K562 (cell line): ENCODE data around the gene MYG1. TPM values are rescaled to one million over a fixed set of nuclear protein-coding genes. Genes with fewer than 3 reads are reported as not detected.

Experiments
- FOSL1 ChIP-seq: fragments of 200-800 bp; sonication (Bioruptor generic); conservative IDR thresholded peaks from 2 replicates; pipeline ENCODE4 v1.6.1; 2016; ENCODE audit warnings: missing genetic modification characterization, missing compliant biosample characterization
- FOXP1 ChIP-seq: sonication (generic); formaldehyde crosslinking; IDR thresholded peaks from 2 replicates; pipeline ENCODE4 v1.8.0; 2022; ENCODE audit warnings: mild to moderate bottlenecking, missing genetic modification reagents
- FOXP4 ChIP-seq: sonication (generic); formaldehyde crosslinking; IDR thresholded peaks from 2 replicates; pipeline ENCODE4 v1.8.0; 2022; ENCODE audit warnings: mild to moderate bottlenecking, missing genetic modification reagents, borderline replicate concordance
- GTF2F1 ChIP-seq: IDR thresholded peaks from 2 replicates; pipeline ENCODE4 v1.6.1; 2011; ENCODE audit warnings: low read depth, low read length, improper control_type of control experiment
- HCFC1 ChIP-seq: IDR thresholded peaks from 2 replicates; pipeline ENCODE4 v1.6.1; 2012; ENCODE audit warnings: low read depth, low read length, improper control_type of control experiment
- KLF16 ChIP-seq: IDR thresholded peaks from 2 replicates; pipeline ENCODE4 v1.6.1; 2016; ENCODE audit warnings: antibody characterized with exemption
- MIER1 ChIP-seq: fragments of 450-650 bp; IDR thresholded peaks from 2 replicates; pipeline ENCODE4 v1.6.1; 2016; ENCODE audit warnings: antibody characterized with exemption, mild to moderate bottlenecking, low read depth
- MNT ChIP-seq, 2 experiments: fragments of 450-650 bp; conservative IDR thresholded peaks; 2 replicates each; pipeline ENCODE4 v1.6.1; 2017; ENCODE audit warnings: mild to moderate bottlenecking in 2 of 2, moderate library complexity in 2 of 2
- NR2C1 ChIP-seq, 2 experiments: fragments of 450-650 bp; IDR thresholded peaks; 2 replicates each; pipeline ENCODE4 v1.6.1; 2017; ENCODE audit warnings: mild to moderate bottlenecking in 2 of 2, antibody characterized with exemption in 1 of 2, inconsistent platforms in 1 of 2, missing compliant biosample characterization in 1 of 2, missing genetic modification characterization in 1 of 2
- OTX1 ChIP-seq: fragments of 450-650 bp; formaldehyde crosslinking; IDR thresholded peaks from 2 replicates; pipeline ENCODE4 v1.4.0; 2022; ENCODE audit warnings: mild to moderate bottlenecking
- PHF8 ChIP-seq: fragments of 200-600 bp; sonication (generic); IDR thresholded peaks from 2 replicates; pipeline ENCODE4 v1.6.1; 2012; ENCODE audit warnings: mixed run types, mild to moderate bottlenecking, inconsistent platforms, low read length, moderate library complexity, borderline replicate concordance
- POLR2G ChIP-seq: fragments of 200-400 bp; formaldehyde crosslinking; IDR thresholded peaks from 2 replicates; pipeline ENCODE4 v1.6.1; 2017; ENCODE audit warnings: low read depth, mild to moderate bottlenecking, antibody characterized with exemption, low read length, moderate library complexity
- RB1 ChIP-seq: fragments of 450-650 bp; IDR thresholded peaks from 2 replicates; pipeline ENCODE4 v1.6.1; 2017; ENCODE audit warnings: low read depth, mild to moderate bottlenecking
- SMC3 ChIP-seq: conservative IDR thresholded peaks from 2 replicates; pipeline ENCODE4 v1.6.1; 2011; ENCODE audit warnings: low read depth, low read length, improper control_type of control experiment; ENCODE audit not compliant: insufficient read depth
- SUPT5H ChIP-seq: fragments of 450-650 bp; IDR thresholded peaks from 2 replicates; pipeline ENCODE4 v1.6.1; 2016
- ZFP36 ChIP-seq: fragments of 150-350 bp; IDR thresholded peaks from 2 replicates; pipeline ENCODE4 v1.6.1; 2018; ENCODE audit warnings: low read length, low read depth; ENCODE audit not compliant: partially characterized antibody
- ZNF76 ChIP-seq: fragments of 250-450 bp; sonication (Bioruptor Pico); IDR thresholded peaks from 2 replicates; pipeline ENCODE4 v1.4.0; 2020; ENCODE audit warnings: mild to moderate bottlenecking, moderate library complexity, borderline replicate concordance
- polyA plus RNA-seq, 8 experiments: library from polyadenylated mRNA; depleted of rRNA in 4 of 8; stranded (reverse) in 5 of 8; unstranded in 3 of 8; fragments of >200 nt; fragmentation: Nextera tagmentation in 2 of 8; fragmentation: Illumina TruSeq in 1 of 8; extraction: Ambion mirVana in 2 of 8; extraction: Trizol in 1 of 8; gene quantifications; 2 replicates each; pipeline versions ENCODE4 v1.2.1 to v1.2.3, GENCODE V29; 2011 to 2014; ENCODE audit warnings: inconsistent platforms in 1 of 8, missing spikeins in 1 of 8
- total RNA-seq, 7 experiments: library from RNA; depleted of rRNA in 6 of 7; stranded (reverse); fragments of >200 nt in 6 of 7; fragmentation: Illumina TruSeq in 2 of 7; extraction: Trizol in 2 of 7; gene quantifications; 2 replicates each; pipeline versions ENCODE4 v1.2.1 to v1.2.3, GENCODE V29; 2011 to 2021; ENCODE audit warnings: low replicate concordance in 1 of 7
- TF ChIP-seq, protein P1 (sequence below): fragments of 250-450 bp; sonication (Bioruptor Pico); IDR thresholded peaks from 2 replicates; pipeline ENCODE4 v1.4.0; 2020; ENCODE audit warnings: mild to moderate bottlenecking, moderate library complexity, borderline replicate concordance
- TF ChIP-seq, protein P2 (sequence below): IDR thresholded peaks from 2 replicates; pipeline ENCODE4 v1.6.1; 2014; ENCODE audit warnings: antibody characterized with exemption

Gene MYG1
- total and polyA plus RNA-seq, 9 of the 15 experiments (the other 6 are each of a cell fraction or from before 2014, with no cell fraction given) = 0.45 to 5.6 (median 2.1) TPM

GRCh38 chr12:53251477-53252348 lies 47.8 kb upstream of the MYG1 start (continued):
- TF ChIP-seq PHF8 = peak; percentile 90
- TF ChIP-seq SUPT5H = peak; percentile 76
- TF ChIP-seq KLF16 = no peak; the same call in 1 of the 2 replicates
- 0 out of 2 replicates have a peak, but pooled peaks have one; percentile 31 for TF ChIP-seq FOSL1
- peak in 1 of 2 experiments; percentile 75; a peak in 3 of 4 replicates for TF ChIP-seq MNT (conservative IDR thresholded peaks at IDR 0.05)
- TF ChIP-seq, protein P1, sequence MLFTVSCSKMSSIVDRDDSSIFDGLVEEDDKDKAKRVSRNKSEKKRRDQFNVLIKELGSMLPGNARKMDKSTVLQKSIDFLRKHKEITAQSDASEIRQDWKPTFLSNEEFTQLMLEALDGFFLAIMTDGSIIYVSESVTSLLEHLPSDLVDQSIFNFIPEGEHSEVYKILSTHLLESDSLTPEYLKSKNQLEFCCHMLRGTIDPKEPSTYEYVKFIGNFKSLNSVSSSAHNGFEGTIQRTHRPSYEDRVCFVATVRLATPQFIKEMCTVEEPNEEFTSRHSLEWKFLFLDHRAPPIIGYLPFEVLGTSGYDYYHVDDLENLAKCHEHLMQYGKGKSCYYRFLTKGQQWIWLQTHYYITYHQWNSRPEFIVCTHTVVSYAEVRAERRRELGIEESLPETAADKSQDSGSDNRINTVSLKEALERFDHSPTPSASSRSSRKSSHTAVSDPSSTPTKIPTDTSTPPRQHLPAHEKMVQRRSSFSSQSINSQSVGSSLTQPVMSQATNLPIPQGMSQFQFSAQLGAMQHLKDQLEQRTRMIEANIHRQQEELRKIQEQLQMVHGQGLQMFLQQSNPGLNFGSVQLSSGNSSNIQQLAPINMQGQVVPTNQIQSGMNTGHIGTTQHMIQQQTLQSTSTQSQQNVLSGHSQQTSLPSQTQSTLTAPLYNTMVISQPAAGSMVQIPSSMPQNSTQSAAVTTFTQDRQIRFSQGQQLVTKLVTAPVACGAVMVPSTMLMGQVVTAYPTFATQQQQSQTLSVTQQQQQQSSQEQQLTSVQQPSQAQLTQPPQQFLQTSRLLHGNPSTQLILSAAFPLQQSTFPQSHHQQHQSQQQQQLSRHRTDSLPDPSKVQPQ (CRISPR knock-in tag) = no peak
- TF ChIP-seq HCFC1 = peak; percentile 72
- TF ChIP-seq RB1 = peak; percentile 58; the same call in 1 of the 2 replicates
- TF ChIP-seq, protein P2, sequence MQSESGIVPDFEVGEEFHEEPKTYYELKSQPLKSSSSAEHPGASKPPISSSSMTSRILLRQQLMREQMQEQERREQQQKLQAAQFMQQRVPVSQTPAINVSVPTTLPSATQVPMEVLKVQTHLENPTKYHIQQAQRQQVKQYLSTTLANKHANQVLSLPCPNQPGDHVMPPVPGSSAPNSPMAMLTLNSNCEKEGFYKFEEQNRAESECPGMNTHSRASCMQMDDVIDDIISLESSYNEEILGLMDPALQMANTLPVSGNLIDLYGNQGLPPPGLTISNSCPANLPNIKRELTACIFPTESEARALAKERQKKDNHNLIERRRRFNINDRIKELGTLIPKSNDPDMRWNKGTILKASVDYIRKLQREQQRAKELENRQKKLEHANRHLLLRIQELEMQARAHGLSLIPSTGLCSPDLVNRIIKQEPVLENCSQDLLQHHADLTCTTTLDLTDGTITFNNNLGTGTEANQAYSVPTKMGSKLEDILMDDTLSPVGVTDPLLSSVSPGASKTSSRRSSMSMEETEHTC = peak; percentile 62; the same call in 1 of the 2 replicates
- no peak for TF ChIP-seq NR2C1 (IDR thresholded peaks at IDR 0.05)
- 0 out of 2 replicates have a peak, but pooled peaks have one; percentile 12 for TF ChIP-seq NR2C1 (tag; IDR thresholded peaks at IDR 0.05)
- peak; percentile 78; the same call in 1 of the 2 replicates for TF ChIP-seq FOXP4
- 0 out of 2 replicates have a peak, but pooled peaks have one; percentile 6 for TF ChIP-seq MIER1
- TF ChIP-seq GTF2F1 = no peak
- TF ChIP-seq OTX1 = 0 out of 2 replicates have a peak, but pooled peaks have one; percentile 59
- TF ChIP-seq ZFP36 = peak; percentile 55
- TF ChIP-seq POLR2G = peak; percentile 92
- peak; percentile 57; the same call in 1 of the 2 replicates for TF ChIP-seq ZNF76 (CRISPR knock-in tag)
- TF ChIP-seq SMC3 = peak; percentile 48; the same call in 1 of the 2 replicates
- TF ChIP-seq FOXP1 = peak; percentile 14; the same call in 1 of the 2 replicates
